ENCODE results near the gene KCNQ1OT1.

Gene KCNQ1OT1

GRCh38 chr11:2666401-2666741 lies 33.4 kb downstream of the KCNQ1OT1 start:
- no peak for DNase-seq

DNA sequence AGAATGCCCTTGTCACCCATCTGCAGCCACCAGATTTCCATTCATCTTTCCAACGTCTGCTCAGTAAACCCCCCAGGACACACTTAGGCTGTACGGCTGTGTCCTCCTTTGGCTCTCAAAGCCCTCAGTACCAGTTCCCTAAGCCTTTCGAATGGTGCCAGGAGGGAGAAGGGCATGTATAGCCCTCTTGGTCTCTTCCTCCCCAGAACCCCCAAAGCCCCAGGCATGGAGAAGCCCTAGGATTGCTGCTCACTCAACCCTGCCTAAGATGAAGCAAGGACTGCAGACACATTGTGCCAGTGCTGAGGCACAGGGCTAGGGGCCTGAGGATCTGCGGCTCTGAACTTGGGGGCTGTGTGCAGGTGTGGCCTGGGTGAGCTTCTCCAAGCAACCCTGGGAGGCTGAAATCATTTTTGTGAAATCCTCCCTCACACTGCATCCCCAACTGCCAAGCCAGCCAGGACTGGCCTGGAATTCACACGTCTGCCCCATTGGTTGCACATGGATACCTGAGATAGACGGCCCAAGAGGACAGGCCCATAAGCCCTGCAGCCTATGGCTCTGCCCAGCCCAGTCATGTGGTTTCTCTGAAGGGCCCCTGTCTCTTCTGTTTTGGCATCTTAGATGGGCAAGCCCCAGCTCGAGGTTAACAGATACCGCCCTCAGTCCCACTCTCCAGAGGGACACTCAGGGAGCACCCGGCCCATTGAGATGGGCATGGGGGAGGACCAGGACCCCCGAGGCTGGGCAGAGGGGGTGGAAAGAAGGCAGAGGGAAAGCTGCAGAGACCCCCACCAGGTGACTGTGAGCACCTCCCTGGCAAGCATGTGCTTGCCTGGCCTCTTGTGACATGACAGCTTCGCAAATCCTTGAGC lies 34.0 kb downstream of the KCNQ1OT1 start:
- no peak for DNase-seq

DNA sequence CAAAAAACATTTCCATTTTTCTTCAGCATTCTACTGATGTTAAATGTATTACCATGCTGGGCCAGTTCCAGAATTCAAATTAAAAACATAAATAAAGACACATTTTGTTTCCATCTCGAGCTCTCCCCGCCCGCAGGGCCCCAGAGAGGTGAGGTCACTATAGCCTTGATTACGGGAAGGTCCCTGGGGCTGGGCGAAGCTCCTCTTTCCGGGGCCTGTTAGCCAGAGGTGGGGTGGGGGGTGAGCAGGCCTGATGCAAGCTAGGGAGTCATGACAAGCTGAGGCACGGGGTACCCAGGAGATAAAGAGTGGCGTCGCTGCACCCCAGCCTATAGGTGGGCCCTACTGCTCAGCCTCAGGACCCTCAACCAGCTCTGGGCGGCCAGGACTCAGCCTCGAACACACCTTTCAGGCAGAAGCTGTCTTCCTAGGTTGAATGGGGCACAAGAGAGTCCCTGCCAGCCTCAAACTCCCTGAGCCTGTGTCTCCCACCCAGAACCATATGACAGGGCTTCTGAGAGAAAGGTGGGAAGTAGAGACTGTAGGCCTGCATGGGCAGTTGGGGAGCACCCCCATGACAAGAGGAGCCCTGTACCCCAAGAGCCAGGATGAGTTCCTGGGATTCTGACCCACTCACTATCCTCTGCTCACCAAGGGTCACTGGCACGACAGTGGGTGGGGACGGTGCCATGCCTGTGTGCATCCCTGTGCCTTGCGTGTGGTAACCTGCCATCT lies 34.8 kb downstream of the KCNQ1OT1 start:
- DNase-seq = no peak

- no peak for DNase-seq
Observed at GRCh38 chr11:2664376-2664775, 35.4 kb downstream of the KCNQ1OT1 start.

DNA sequence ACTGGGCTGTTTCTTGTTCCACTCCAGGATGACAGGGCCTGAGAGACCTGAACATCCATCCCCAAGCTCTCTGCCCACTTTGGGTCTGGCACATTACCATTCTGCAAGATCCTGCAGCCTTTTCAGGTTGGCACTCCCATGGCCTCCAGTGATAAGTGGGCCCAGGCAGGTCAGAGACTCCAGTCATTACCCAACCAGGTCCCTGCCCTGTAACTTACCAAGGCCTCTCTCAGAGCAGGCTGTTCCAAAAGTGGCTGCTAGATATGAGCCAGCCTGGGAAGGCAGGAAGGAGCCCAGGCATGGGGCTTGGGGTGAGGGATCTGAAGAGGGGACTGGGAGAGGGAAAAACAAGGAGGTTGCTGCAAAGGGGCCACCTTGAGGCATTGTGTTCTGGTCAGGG lies 35.9 kb downstream of the KCNQ1OT1 start:
- no peak for DNase-seq

GRCh38 chr11:2663506-2663905 lies 36.3 kb downstream of the KCNQ1OT1 start:
- DNase-seq = no peak

DNA sequence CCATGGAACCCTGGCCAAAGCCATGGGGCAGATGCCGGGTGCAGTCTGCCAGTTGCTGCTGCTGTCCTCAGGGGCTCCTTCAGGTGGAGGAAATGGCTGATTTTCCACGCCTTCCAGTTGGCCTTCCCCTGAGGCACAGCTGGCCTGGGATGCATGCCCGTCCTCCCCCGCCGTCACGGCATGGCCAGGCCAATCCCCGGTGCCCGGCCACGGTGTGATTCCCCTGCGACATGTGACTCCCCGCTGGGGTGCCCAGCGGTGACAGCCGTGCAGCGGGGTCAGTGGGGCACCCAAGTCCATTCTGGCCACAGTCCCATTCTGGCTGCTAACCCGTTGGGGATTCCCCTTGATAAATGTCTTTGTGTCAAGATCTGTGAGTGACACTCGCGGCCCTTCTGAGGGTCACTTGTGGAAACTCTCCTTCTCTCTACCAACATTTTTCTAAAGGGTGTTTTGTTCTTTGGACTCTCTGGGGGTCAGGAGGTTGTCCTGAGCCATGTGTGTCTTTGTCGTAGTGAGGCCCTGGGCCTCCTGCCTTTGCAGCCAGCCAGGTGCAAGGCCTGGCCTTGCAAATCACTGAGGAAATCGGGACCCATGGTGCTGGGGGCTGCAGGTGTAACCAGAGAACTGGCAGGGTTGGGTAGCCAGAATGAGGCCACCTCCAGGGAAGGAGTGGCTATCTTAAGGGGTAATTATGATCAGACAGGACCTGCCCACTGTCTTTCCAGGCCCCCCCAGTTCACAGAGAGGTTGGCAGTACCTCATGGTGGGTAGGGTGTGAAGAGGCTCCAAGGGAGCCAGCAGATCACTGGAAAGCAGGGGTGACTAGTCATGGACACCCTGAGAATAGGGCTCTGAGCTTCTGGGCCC lies 37.1 kb downstream of the KCNQ1OT1 start:
- DNase-seq = no peak

DNA sequence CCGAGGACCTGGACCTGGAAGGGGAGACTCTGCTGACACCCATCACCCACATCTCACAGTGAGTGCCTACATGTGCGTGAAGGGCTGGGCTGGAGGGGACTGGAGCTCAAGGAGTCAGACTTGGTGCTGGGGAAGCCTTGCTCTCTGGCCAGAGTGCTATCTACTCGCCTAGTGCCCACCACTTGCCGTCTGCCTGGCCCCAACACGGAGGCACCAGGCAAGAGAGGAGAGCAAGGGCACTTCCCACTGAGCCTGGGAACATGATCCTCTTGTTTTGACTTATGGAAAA lies 37.8 kb downstream of the KCNQ1OT1 start:
- no peak for DNase-seq

DNA sequence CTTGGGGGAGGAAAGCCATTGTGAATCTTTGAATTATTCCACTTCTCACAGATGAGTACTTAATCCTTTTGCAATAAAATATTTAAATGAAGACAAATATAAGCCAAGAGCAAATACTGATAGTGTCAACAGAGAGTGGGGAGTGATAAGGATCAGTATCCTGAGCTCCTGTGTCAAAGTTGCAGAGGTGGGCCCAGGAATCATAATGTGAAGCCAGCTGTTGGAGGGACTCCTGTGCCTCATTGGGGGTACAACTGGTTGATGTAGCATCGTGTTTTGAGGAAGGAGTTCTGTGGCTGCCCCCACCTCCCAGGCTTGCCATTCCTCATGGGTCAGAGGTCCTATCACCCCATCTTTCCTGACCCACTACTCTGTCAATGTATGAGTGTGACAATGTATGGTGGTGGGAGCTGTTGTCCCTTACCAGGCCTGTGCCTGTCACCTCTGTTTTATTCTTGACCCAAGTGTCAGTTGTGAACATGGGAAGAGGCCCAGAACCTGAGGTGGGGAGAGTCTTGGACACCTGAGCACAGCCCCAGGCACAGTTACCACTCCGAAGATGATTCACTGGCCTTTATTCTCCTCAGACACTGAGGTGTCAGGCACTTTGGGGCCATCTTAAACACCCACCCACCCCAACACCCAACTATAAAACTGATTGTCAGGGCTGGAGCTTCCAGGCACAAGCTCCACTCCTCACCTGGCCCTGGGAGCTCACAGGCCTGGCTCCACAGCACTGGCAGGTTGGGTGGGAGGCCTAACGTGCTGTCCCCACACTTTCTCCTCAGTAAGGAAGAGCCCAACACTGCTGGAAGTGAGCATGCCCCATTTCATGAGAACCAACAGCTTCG lies 38.4 kb downstream of the KCNQ1OT1 start:
- no peak for DNase-seq

GRCh38 chr11:2660357-2660939 lies 39.3 kb downstream of the KCNQ1OT1 start:
- DNase-seq = no peak

DNA sequence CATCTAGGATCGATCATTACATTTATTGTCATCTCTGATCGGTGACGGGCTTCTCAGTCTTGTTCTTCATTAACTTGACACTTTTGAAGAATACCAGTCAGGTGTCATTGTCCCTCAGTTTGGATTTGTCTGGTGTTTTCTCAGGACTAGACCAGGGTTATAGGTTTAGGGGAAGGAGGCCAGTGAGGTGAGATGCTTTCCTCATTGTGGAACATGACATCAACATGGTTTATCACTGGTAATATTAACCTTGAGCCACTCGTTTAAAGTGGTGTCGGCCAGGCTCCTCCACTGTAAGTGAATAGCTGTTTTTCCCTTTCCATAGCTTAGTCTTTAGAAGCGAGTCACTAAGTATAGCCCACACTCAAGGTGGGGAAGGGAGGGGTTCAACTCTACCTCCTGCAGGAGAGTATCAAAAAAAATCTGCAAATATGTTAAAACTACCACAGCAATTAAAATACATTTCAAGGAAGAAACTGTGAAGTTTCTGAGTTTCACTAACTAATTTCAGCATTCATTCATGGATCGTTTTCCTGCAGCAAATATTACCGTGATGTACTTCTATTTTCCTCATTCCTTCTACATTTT lies 42.0 kb downstream of the KCNQ1OT1 start:
- DNase-seq = no peak

DNA sequence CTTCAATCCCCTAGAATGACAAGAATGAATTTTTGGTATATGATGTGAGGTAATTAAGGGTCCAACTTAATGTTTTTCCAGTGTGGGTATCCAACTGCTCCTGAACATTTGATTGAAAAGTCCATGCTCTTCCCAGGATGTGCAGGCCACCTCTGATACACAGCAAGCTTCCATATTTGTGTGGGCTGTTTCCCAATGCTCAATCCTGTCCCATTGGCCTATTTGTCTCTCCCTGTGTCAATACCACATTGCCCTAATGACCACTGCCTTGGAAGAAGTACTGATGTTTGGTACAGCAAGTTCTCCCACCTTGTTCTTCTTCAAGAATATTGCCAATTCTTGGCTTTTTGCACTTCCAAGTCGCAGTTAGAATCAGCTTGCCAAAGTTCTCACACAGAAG lies 42.9 kb downstream of the KCNQ1OT1 start:
- DNase-seq = no peak

GRCh38 chr11:2655834-2656622 lies 43.8 kb downstream of the KCNQ1OT1 start:
- no peak for DNase-seq

DNA sequence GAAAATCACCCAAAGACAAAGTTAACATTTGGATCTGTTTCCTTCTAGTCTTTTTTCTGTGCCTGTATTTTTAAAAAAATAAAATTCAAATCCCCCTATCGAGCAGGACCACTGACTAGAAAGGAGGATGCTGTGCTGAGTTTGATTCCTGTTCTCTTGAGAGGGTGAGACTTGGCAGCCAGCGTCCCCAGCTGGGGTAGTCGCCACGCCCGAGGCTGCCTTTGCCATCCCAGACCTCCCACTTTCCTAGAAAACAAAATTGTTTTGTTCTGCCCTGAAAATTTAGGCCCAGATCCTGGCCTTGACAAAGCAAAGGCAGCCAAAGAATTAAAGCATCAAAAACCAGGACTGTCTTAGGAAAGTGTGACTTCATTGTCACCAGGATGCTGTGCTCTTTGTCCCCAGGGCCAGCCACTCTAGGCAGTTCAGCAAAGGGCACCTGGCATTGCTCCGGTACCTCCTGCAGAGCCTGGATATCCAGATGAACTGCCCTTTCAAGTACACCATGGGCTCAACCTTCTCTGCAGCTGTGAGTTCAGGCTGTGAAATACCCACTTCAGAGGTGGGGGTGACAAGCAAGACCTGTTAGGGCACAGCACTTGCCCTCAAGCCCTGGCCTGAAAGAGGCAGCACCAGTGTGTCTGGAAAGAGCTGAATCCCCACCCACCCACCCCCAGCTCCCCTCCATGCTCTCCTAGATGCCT lies 44.6 kb downstream of the KCNQ1OT1 start:
- DNase-seq = no peak

GRCh38 chr11:2653930-2654739 lies 45.7 kb downstream of the KCNQ1OT1 start:
- no peak for DNase-seq

DNA sequence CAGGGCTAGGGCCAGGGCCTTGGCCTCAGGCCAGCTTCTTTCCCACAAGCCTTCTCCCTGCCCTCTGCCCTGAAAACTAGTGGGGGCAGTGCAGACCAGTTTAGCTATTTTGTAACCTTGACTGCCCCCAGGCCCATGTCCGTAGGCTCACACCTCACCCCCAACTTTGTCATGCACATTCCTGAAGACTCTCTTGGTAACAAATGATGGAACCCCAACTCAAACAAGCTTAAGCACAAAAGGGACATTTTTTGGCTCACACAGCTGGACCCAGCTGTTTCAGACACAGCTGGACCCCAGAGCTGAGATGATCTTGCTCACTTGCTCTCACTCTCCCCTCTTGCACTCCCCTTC lies 46.6 kb downstream of the KCNQ1OT1 start:
- no peak for DNase-seq

DNA sequence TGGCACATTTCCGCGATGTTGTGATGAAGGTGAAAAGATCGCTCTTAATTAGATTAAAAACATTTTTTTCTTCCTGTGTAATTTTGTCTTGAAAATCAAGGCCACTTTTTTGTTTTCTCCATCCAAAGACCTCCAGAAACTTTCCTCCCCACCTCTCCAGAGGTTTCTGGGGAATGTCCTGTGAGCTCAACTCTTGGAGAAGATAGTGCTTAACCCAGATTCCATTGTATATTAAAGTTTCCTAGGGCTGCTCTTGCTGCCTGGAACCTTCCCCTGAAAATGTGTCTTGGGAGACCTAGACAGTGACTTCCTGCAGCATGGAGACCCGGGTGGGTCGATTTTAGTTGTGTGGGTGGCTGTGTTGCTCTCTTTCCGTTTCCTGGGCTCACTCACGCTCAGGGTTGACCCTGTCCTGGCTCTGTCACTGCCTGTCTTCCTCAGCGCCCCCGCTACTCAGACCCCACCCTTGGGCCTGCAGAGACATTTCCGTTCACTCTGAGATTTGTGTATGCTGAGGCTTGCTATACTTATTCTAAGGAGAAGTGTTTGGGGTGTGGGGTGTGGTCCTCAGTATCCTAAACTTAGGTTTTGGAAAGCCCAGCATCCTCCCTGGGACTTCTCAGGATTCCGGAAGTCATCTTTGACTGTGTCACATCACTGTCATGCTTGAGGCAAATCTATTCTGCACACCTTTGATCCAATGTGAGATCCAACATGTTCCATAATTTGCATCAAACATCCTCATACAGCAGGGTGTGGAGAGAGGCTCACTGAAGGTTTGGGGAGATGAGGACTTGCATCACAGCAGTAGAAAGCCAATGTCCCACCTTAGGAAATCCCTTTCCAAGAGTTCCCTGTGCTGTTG lies 47.2 kb downstream of the KCNQ1OT1 start:
- DNase-seq = no peak

DNA sequence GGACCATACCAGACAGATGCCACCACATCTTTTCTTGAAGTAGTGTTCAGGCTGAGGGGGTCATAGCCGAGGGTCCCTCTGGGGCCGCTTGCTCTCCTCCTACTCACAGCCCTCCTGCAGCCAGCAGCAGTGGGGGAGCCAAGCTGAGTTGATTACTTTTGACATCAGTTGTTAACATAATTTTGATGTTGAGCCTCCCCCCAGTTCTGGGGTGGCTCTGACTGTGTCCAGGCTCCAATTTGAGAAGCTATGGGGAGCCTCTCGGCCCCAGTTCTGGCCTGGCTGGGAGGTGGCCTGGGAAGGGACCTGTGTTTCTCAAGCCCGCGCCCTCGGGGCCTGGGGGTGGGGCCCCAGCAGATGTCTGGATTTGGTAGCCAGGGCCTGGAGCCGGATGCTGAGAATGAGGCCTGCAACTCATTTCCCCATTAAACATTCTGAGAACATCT lies 47.9 kb downstream of the KCNQ1OT1 start:
- no peak for DNase-seq

Measured in NCI-H526 (cell line).